GM12878 (cell line): Measurements from ENCODE around the gene RASAL1. TPM values are rescaled to one million over a fixed set of nuclear protein-coding genes. Genes with fewer than 3 reads are reported as not detected.

Source experiments
- CEBPB ChIP-seq, 2 experiments: fragments of 150-350 bp in 1 of 2; IDR thresholded peaks; 2 replicates each; pipeline ENCODE4 v1.6.1; 2012 to 2014; ENCODE audit warnings: low read depth in 2 of 2, low read length in 2 of 2, borderline replicate concordance in 1 of 2, inconsistent platforms in 1 of 2
- CTCF ChIP-seq, 3 experiments: IDR thresholded peaks in 2 of 3; conservative IDR thresholded peaks in 1 of 3; 2 replicates each; pipeline ENCODE4 v1.5.1; 2011; ENCODE audit warnings: low read depth in 3 of 3, low read length in 3 of 3, mild to moderate bottlenecking in 3 of 3, control low read depth in 2 of 3, moderate library complexity in 2 of 3, inconsistent platforms in 1 of 3, mixed read lengths in 1 of 3; ENCODE audit not compliant: control insufficient read depth in 2 of 3, insufficient read depth in 1 of 3; ENCODE audit errors: extremely low read depth in 1 of 3
- E2F8 ChIP-seq: fragments of 450-650 bp; IDR thresholded peaks from 2 replicates; pipeline ENCODE4 v1.6.1; 2018; ENCODE audit warnings: mild to moderate bottlenecking, low read depth, moderate library complexity; ENCODE audit not compliant: partially characterized antibody
- IRF3 ChIP-seq: fragments of 450-650 bp; IDR thresholded peaks from 2 replicates; pipeline ENCODE4 v1.6.1; 2014; ENCODE audit warnings: mild to moderate bottlenecking
- IRF4 ChIP-seq: IDR thresholded peaks from 2 replicates; pipeline ENCODE4 v1.6.1; 2011; ENCODE audit warnings: low read depth, low read length
- PBX3 ChIP-seq: IDR thresholded peaks from 2 replicates; pipeline ENCODE4 v1.6.1; 2011; ENCODE audit warnings: mild to moderate bottlenecking, low read depth, low read length, moderate library complexity; ENCODE audit not compliant: insufficient replicate concordance
- WRNIP1 ChIP-seq: IDR thresholded peaks from 2 replicates; pipeline ENCODE4 v1.6.1; 2011; ENCODE audit warnings: low read depth, low read length, improper control_type of control experiment, borderline replicate concordance
- ZNF592 ChIP-seq: fragments of 450-650 bp; IDR thresholded peaks from 2 replicates; pipeline ENCODE4 v1.6.1; 2017; ENCODE audit warnings: mild to moderate bottlenecking, moderate library complexity
- ZNF622 ChIP-seq: fragments of 450-650 bp; IDR thresholded peaks from 2 replicates; pipeline ENCODE4 v1.6.1; 2017; ENCODE audit warnings: mild to moderate bottlenecking, inconsistent platforms
- ZNF687 ChIP-seq: fragments of 450-650 bp; IDR thresholded peaks from 2 replicates; pipeline ENCODE4 v1.6.1; 2017; ENCODE audit warnings: mild to moderate bottlenecking, moderate library complexity
- polyA plus RNA-seq, 11 experiments: library from polyadenylated mRNA; depleted of rRNA in 4 of 11; unstranded in 6 of 11; stranded (reverse) in 5 of 11; fragments of >200 nt; fragmentation: Nextera tagmentation in 4 of 11; fragmentation: Illumina TruSeq in 1 of 11; extraction: Ambion mirVana in 4 of 11; extraction: Trizol in 1 of 11; gene quantifications; 1 replicate in 1 of 11; 2 replicates in 10 of 11; pipeline versions ENCODE4 v1.2.1 to v1.2.3, GENCODE V29; 2011 to 2016; ENCODE audit warnings: inconsistent platforms in 2 of 11, missing spikeins in 2 of 11, low read depth in 1 of 11
- total RNA-seq, 4 experiments: library from RNA; depleted of rRNA in 3 of 4; stranded (reverse); fragments of >200 nt in 3 of 4; fragmentation: Illumina TruSeq in 1 of 4; extraction: Trizol in 1 of 4; gene quantifications; 2 replicates each; pipeline versions ENCODE4 v1.2.1 to v1.2.3, GENCODE V29; 2013 to 2021

The RASAL1 gene
- total and polyA plus RNA-seq, 10 of the 15 experiments (the other 5 are each of a cell fraction or from before 2014, with no cell fraction given) = 0.12 to 1.0 (median 0.52) TPM; not detected in 6

- TF ChIP-seq ZNF592 (no peak), CTCF (IDR thresholded peaks at IDR 0.05 in 2 of 3, conservative IDR thresholded peaks at IDR 0.05 in 1 of 3; ENCODE audit: control insufficient read depth in 2 of 3, extremely low read depth in 1 of 3, insufficient read depth in 1 of 3, low read depth in 3 of 3, low read length in 3 of 3) (no peak), IRF3 (no peak), PBX3 (peak; percentile 91), ZNF687 (no peak), E2F8 (no peak), CEBPB (IDR thresholded peaks at IDR 0.05; ENCODE audit: borderline replicate concordance in 1 of 2, low read depth in 2 of 2, low read length in 2 of 2) (no peak), WRNIP1 (no peak), ZNF622 (no peak), IRF4 (no peak)
Observed at GRCh38 chr12:113103756-113104450, 31.7 kb downstream of the RASAL1 start (continued).
